Lung (tissue), 12 donors: ENCODE measurements around the gene ANKRD17. TPM values are rescaled to one million over a fixed set of nuclear protein-coding genes. Genes with fewer than 3 reads are reported as not detected.

Experiments
- ATAC-seq: fragments of 200-7000 bp; cut with Tn5 transposase; one replicate; pipeline ENCODE4 v1.9.1; 2020; ENCODE audit warnings: moderate number of reproducible peaks; ENCODE audit not compliant: insufficient read depth, low FRiP score
- DNase-seq, 3 donors: peaks; one replicate each; pipeline ENCODE4 v3.0.0-alpha.2; 2013 to 2017
- H3K27ac ChIP-seq, 2 donors: one replicate each; pipeline ENCODE4 v1.5.1; 2013; ENCODE audit warnings: mild to moderate bottlenecking in 2 of 2, moderate library complexity in 2 of 2, control low read depth in 1 of 2, inconsistent platforms in 1 of 2, low read depth in 1 of 2, low read length in 1 of 2
- H3K27me3 ChIP-seq, 3 donors: one replicate each; pipeline ENCODE4 v1.5.1; 2013; ENCODE audit warnings: low read length in 2 of 3; ENCODE audit not compliant: control insufficient read depth in 3 of 3, insufficient read depth in 3 of 3
- H3K36me3 ChIP-seq, 4 donors: one replicate each; pipeline ENCODE4 v1.5.1; 2013; ENCODE audit warnings: low read length in 4 of 4, mild to moderate bottlenecking in 1 of 4, moderate library complexity in 1 of 4; ENCODE audit not compliant: control insufficient read depth in 4 of 4, insufficient read depth in 4 of 4
- H3K4me1 ChIP-seq, 5 donors: one replicate each; pipeline ENCODE4 v1.5.1; 2013; ENCODE audit warnings: low read length in 5 of 5, mild to moderate bottlenecking in 2 of 5, moderate library complexity in 1 of 5; ENCODE audit not compliant: control insufficient read depth in 5 of 5, insufficient read depth in 5 of 5
- H3K4me3 ChIP-seq: one replicate; pipeline ENCODE4 v1.5.1; 2013; ENCODE audit warnings: mild to moderate bottlenecking, control low read depth, moderate library complexity
- H3K9ac ChIP-seq, 2 donors: one replicate each; pipeline ENCODE4 v1.5.1; 2013; ENCODE audit warnings: low read length in 2 of 2, control low read depth in 1 of 2; ENCODE audit not compliant: insufficient read depth in 1 of 2
- H3K9me3 ChIP-seq, 4 donors: one replicate each; pipeline ENCODE4 v1.5.1; 2013; ENCODE audit warnings: low read length in 3 of 4, mild to moderate bottlenecking in 1 of 4, moderate library complexity in 1 of 4; ENCODE audit not compliant: control insufficient read depth in 4 of 4, insufficient read depth in 3 of 4
- CTCF ChIP-seq: IDR thresholded peaks from 2 replicates; pipeline ENCODE4 v1.5.1; 2012; ENCODE audit warnings: mild to moderate bottlenecking; ENCODE audit errors: control extremely low read depth, extremely low read depth
- WGBS, 2 donors: extraction: QIAGEN DNeasy Blood & Tissue Kit; methylation state at CpG; one replicate each; pipeline ENCODE4 v1.1.7; 2013; 5-methylcytosine and 5-hydroxymethylcytosine counted together
- polyA plus RNA-seq, 2 donors: library from polyadenylated mRNA; stranded (reverse); fragments of 200-250 nt; gene quantifications; one replicate each; pipeline ENCODE4 v1.2.1, GENCODE V29; 2013
- total RNA-seq, 2 donors: library from RNA; depleted of rRNA in 1 of 2; stranded (reverse); fragments of >200 nt in 1 of 2; gene quantifications; one replicate each; pipeline ENCODE4 v1.2.1, GENCODE V29; 2014 to 2021
- donor health status: control.
- donor health status: control.
- donor health status: Bipolar disorder and iron deficiency.
- donor health status: healthy.
- donor health status: DM: yes; HTN: yes; CAD: no.

ANKRD17 gene
- total and polyA plus RNA-seq, 4 donors, result 7.8 to 74.4 (median 31.7) TPM

- no peaks in the 10 kb centered on the region for H3K9me3 ChIP-seq
- no peak for TF ChIP-seq CTCF
Measured at GRCh38 chr4:73212982-73213730, 45.4 kb downstream of the ANKRD17 start.

GRCh38 chr4:73211968-73212367 lies 46.6 kb downstream of the ANKRD17 start:
- ATAC-seq, result no peak
- Histone ChIP-seq H3K4me3 (no peak overlapping the region), H3K4me1 (peaks cover 0 to 12% (median 0%) of the 10 kb centered on the region in 5 donors), H3K36me3 (peaks cover 0 to 7% (median 0%) of the 10 kb centered on the region in 4 donors), H3K9me3 (no peaks in the 10 kb centered on the region), H3K9ac (no peak overlapping the region), H3K27me3 (no peaks in the 10 kb centered on the region), H3K27ac (no peak overlapping the region)
- no peak for DNase-seq
- TF ChIP-seq CTCF, result no peak
- WGBS, 2 donors, result 93 to 97% methylated on average over 1 of the region's 1 CpG

More at GRCh38 chr4:73212982-73213730, 45.4 kb downstream of the ANKRD17 start:
- ATAC-seq (no peak), DNase-seq (no peak)
- H3K4me3 ChIP-seq, result no peak overlapping the region
- H3K27me3 ChIP-seq, result no peaks in the 10 kb centered on the region
- WGBS, 2 donors, result 100% methylated on average over 1 of the region's 1 CpG
- H3K4me1 ChIP-seq, result peaks cover 0 to 12% (median 0%) of the 10 kb centered on the region in 5 donors
- H3K36me3 ChIP-seq, result peaks cover 0 to 7% (median 0%) of the 10 kb centered on the region in 4 donors
- peak overlapping the region in 1 of 2 donors; percentile 21 for H3K27ac ChIP-seq
- peak overlapping the region in 1 of 2 donors; percentile 5 for H3K9ac ChIP-seq

GRCh38 chr4:73208376-73208775 lies 50.2 kb downstream of the ANKRD17 start:
- Histone ChIP-seq H3K4me3 (no peak overlapping the region), H3K4me1 (peaks cover 0 to 7% (median 0%) of the 10 kb centered on the region in 5 donors), H3K27me3 (no peaks in the 10 kb centered on the region), H3K27ac (no peak overlapping the region), H3K9me3 (peaks cover 0 to 3% (median 0%) of the 10 kb centered on the region in 4 donors), H3K36me3 (peaks cover 0 to 7% (median 0%) of the 10 kb centered on the region in 4 donors), H3K9ac (no peak overlapping the region)
- no peak for TF ChIP-seq CTCF
- ATAC-seq, result no peak
- no peak for DNase-seq
